Measurements from ENCODE around the gene CALY.

GRCh38 chr10:133297504-133297903 is 39.2 kb downstream of the CALY start:
- TF ChIP-seq CTCF (IDR thresholded peaks at IDR 0.05), result no peak
- TF ChIP-seq POLR2AphosphoS5 (IDR thresholded peaks at IDR 0.05; ENCODE audit: insufficient read depth in 1 of 2, low read depth in 1 of 2), result no peak
- TF ChIP-seq POLR2A (IDR thresholded peaks at IDR 0.05), result no peak

Measured in vagina (tissue), 2 donors.